Stimulated activated CD8-positive, alpha-beta memory T cell treated with anti-CD3 and anti-CD28 coated beads, Interleukin-4, amount 100 ng/mL, for 48 hours (primary cell): ENCODE data around the gene WDR62.

Source experiments
- DNase-seq: peaks from one replicate; pipeline ENCODE4 v3.0.0-alpha.2; 2020

The WDR62 gene

GRCh38 chr19:36144624-36145023 is 89.9 kb downstream of the WDR62 start:
- no peak for DNase-seq

GRCh38 chr19:36149673-36150406 is 95.1 kb downstream of the WDR62 start:
- no peak for DNase-seq

- no peak for DNase-seq
Measured at GRCh38 chr19:36150586-36150985, 95.9 kb downstream of the WDR62 start.

GRCh38 chr19:36151144-36152018 is 96.7 kb downstream of the WDR62 start:
- DNase-seq: no peak

GRCh38 chr19:36152019-36152351 is 97.3 kb downstream of the WDR62 start:
- DNase-seq: no peak

GRCh38 chr19:36152352-36153091 is 97.8 kb downstream of the WDR62 start, which contains the start of gene COX7A1:
TSS of gene COX7A1 (minus strand) at chr19:36152447. CDS start at chr19:36152407, 40 bp downstream.
- DNase-seq: no peak

GRCh38 chr19:36153126-36153525 is 98.4 kb downstream of the WDR62 start:
- no peak for DNase-seq
